Gastrocnemius medialis (tissue), 4 donors: ENCODE data around the gene KCNQ5. TPM values are rescaled to one million over a fixed set of nuclear protein-coding genes. Genes with fewer than 3 reads are reported as not detected.

Experiments
- ATAC-seq, 2 donors: fragments of 150-250 bp; one replicate each; pipeline ENCODE4 v1.9.1; 2016
- DNase-seq, 2 donors: peaks; one replicate each; pipeline ENCODE4 v3.0.0-alpha.2; 2019
- H3K27ac ChIP-seq, 4 donors: fragments of 200-600 bp; sonication (generic); 1 replicate in 1 of 4; 2 replicates in 3 of 4; pipeline ENCODE4 v1.5.1; 2016 to 2018; ENCODE audit warnings: mild to moderate bottlenecking in 2 of 4, moderate library complexity in 1 of 4
- H3K27me3 ChIP-seq, 3 donors: fragments of 200-600 bp; sonication (generic) in 2 of 3; 1 replicate in 1 of 3; 2 replicates in 2 of 3; pipeline versions ENCODE4 v1.5.1 to v1.6.0; 2016 to 2019; ENCODE audit warnings: mild to moderate bottlenecking in 1 of 3, moderate library complexity in 1 of 3
- H3K36me3 ChIP-seq, 2 donors: fragments of 200-600 bp; sonication (generic) in 1 of 2; one replicate each; pipeline ENCODE4 v1.5.1; 2017 to 2018
- H3K4me1 ChIP-seq, 2 donors: fragments of 200-600 bp; sonication (generic) in 1 of 2; one replicate each; pipeline ENCODE4 v1.5.1; 2016 to 2017; ENCODE audit warnings: mild to moderate bottlenecking in 2 of 2
- H3K4me3 ChIP-seq, 4 donors: fragments of 200-600 bp; sonication (generic) in 3 of 4; 1 replicate in 1 of 4; 2 replicates in 3 of 4; pipeline ENCODE4 v1.5.1; 2016 to 2019; ENCODE audit warnings: mild to moderate bottlenecking in 2 of 4
- H3K9me3 ChIP-seq, 3 donors: fragments of 200-600 bp; sonication (generic) in 2 of 3; 1 replicate in 1 of 3; 2 replicates in 2 of 3; pipeline ENCODE4 v1.5.1; 2016 to 2019
- CTCF ChIP-seq, 5 experiments: fragments of 450-650 bp in 3 of 5; fragments of 200-600 bp in 2 of 5; sonication (generic) in 2 of 5; IDR thresholded peaks in 4 of 5; conservative IDR thresholded peaks in 1 of 5; 1 replicate in 4 of 5; 2 replicates in 1 of 5; pipeline ENCODE4 v1.5.1; 2016 to 2019; ENCODE audit warnings: antibody characterized with exemption in 5 of 5, mild to moderate bottlenecking in 3 of 5, moderate library complexity in 3 of 5
- POLR2A ChIP-seq, 2 donors: fragments of 450-650 bp; IDR thresholded peaks; one replicate each; pipeline ENCODE4 v1.6.1; 2017; ENCODE audit warnings: antibody characterized with exemption in 2 of 2, mild to moderate bottlenecking in 2 of 2, moderate library complexity in 2 of 2
- in situ Hi-C, 4 donors: fragments of 200-750 bp; cut with MboI; loops; one replicate each; pipeline versions ENCODE4 v1.15.0 to v1.8.0; 2017; ENCODE audit warnings: low sequenced_read_pairs in 4 of 4
- intact Hi-C: fragments of 100-400 bp; cut with DNase I; formaldehyde crosslinking; loops from one replicate; pipeline ENCODE4 v1.15.1; 2023; ENCODE audit warnings: low total_unique reads
- total RNA-seq, 4 donors: library from RNA; depleted of rRNA; stranded (reverse); fragments of >200 nt; gene quantifications; one replicate each; pipeline versions ENCODE4 v1.1.0 to v1.2.3, GENCODE V29; 2016

KCNQ5 gene
- total RNA-seq, 4 donors from 2014 or later: 5.3 to 19.3 (median 15.1) TPM

- DNase-seq (no peak), ATAC-seq (no peak)
- H3K27me3 ChIP-seq: no peaks in the 10 kb centered on the region
- no peak overlapping the region for H3K27ac ChIP-seq
- H3K36me3 ChIP-seq: no peaks in the 10 kb centered on the region
- intact Hi-C loops: no loop called here
- no peak overlapping the region for H3K4me3 ChIP-seq
- H3K9me3 ChIP-seq: no peaks in the 10 kb centered on the region
- no peak for TF ChIP-seq CTCF (IDR thresholded peaks at IDR 0.05 in 4 of 5, conservative IDR thresholded peaks at IDR 0.05 in 1 of 5)
- TF ChIP-seq POLR2A (IDR thresholded peaks at IDR 0.05): no peak
- in situ Hi-C loops: loop anchor here in 2 of 4 donors (10.0 kb wide), 2 partner anchors 509 to 709 kb away; no protein-coding TSS in a partner anchor
- H3K4me1 ChIP-seq: no peaks in the 10 kb centered on the region
Measured at GRCh38 chr6:73123632-73124329, 501.9 kb downstream of the KCNQ5 start.

- no peaks in the 10 kb centered on the region for H3K36me3 ChIP-seq
- intact Hi-C loops: loop anchor here (1.0 to 2.0 kb wide), 3 partner anchors 51 to 718 kb away; no protein-coding TSS in a partner anchor
- in situ Hi-C loops: loop anchor here (5.0 to 10.0 kb wide), 4 partner anchors 513 to 718 kb away; no protein-coding TSS in a partner anchor
Measured at GRCh38 chr6:73129653-73130443, 508.0 kb downstream of the KCNQ5 start.

GRCh38 chr6:73131706-73132105 lies 509.8 kb downstream of the KCNQ5 start:
- intact Hi-C loops: loop anchor here (2.0 kb wide), 1 partner anchor 49 kb away; no protein-coding TSS in a partner anchor
- no peaks in the 10 kb centered on the region for H3K9me3 ChIP-seq
- H3K27ac ChIP-seq: no peak overlapping the region
- TF ChIP-seq CTCF (IDR thresholded peaks at IDR 0.05 in 4 of 5, conservative IDR thresholded peaks at IDR 0.05 in 1 of 5) (no peak), POLR2A (IDR thresholded peaks at IDR 0.05) (no peak)
- H3K4me3 ChIP-seq: no peak overlapping the region
- no peaks in the 10 kb centered on the region for H3K27me3 ChIP-seq
- in situ Hi-C loops: loop anchor here in 3 of 4 donors (5.0 to 10.0 kb wide), 3 partner anchors 514 to 719 kb away; no protein-coding TSS in a partner anchor
- no peak for ATAC-seq
- H3K4me1 ChIP-seq: no peaks in the 10 kb centered on the region
- no peak for DNase-seq
- H3K36me3 ChIP-seq: no peaks in the 10 kb centered on the region

More at GRCh38 chr6:73129653-73130443, 508.0 kb downstream of the KCNQ5 start:
- peak; percentile 63 to 85 for ATAC-seq
- no peaks in the 10 kb centered on the region for H3K9me3 ChIP-seq
- DNase-seq: peak; percentile 61 to 75
- TF ChIP-seq POLR2A (IDR thresholded peaks at IDR 0.05) (no peak), CTCF (IDR thresholded peaks at IDR 0.05 in 4 of 5, conservative IDR thresholded peaks at IDR 0.05 in 1 of 5) (peak; percentile 90 to 94 (median 91))
- no peaks in the 10 kb centered on the region for H3K4me1 ChIP-seq
- H3K4me3 ChIP-seq: peak overlapping the region in 2 of 4 donors; percentile 15 to 38
- no peaks in the 10 kb centered on the region for H3K27me3 ChIP-seq
- no peak overlapping the region for H3K27ac ChIP-seq

GRCh38 chr6:73134588-73134987 lies 512.7 kb downstream of the KCNQ5 start:
- in situ Hi-C loops: loop anchor here in 3 of 4 donors (5.0 to 10.0 kb wide), 3 partner anchors 517 to 722 kb away; no protein-coding TSS in a partner anchor
- intact Hi-C loops: no loop called here
- DNase-seq: peak; percentile 77 to 81
- TF ChIP-seq CTCF (IDR thresholded peaks at IDR 0.05 in 4 of 5, conservative IDR thresholded peaks at IDR 0.05 in 1 of 5) (peak in 2 of 5 experiments; percentile 22 to 28), POLR2A (IDR thresholded peaks at IDR 0.05) (no peak)
- Histone ChIP-seq H3K9me3 (no peaks in the 10 kb centered on the region), H3K27me3 (no peaks in the 10 kb centered on the region), H3K27ac (peak overlapping the region; percentile 49 to 58 (median 54)), H3K4me1 (no peaks in the 10 kb centered on the region), H3K4me3 (no peak overlapping the region), H3K36me3 (no peaks in the 10 kb centered on the region)
- ATAC-seq: peak; percentile 98 to 99
